NCI-H2081 treated with DMSO at 0.1 percent for 48 hours (cell line): ENCODE measurements around the gene COX5A.
"Not testable (repeated sequence)": the region's sequence is repeated elsewhere in the genome, so short reads cannot be mapped to it uniquely, and the experiment has no call there.

Experiments used
- DNase-seq: peaks from one replicate; lab custom pipeline; 2025; lab: John Stamatoyannopoulos, UW

Gene COX5A

GRCh38 chr15:74955796-74956647 is 18.1 kb upstream of the COX5A start:
- no peak for DNase-seq

- DNase-seq: no peak
Measured at GRCh38 chr15:74955017-74955416, 17.1 kb upstream of the COX5A start.

GRCh38 chr15:74954515-74954914 is 16.6 kb upstream of the COX5A start:
- DNase-seq: no peak

GRCh38 chr15:74951006-74951405 is 13.1 kb upstream of the COX5A start:
- no peak for DNase-seq

- DNase-seq: no peak
Measured at GRCh38 chr15:74950078-74950908, 12.4 kb upstream of the COX5A start.

- DNase-seq: no peak
Measured at GRCh38 chr15:74937272-74937589, 642 bp downstream of the COX5A start.

GRCh38 chr15:74935193-74935592 is 2.7 kb downstream of the COX5A start:
- not testable (repeated sequence) for DNase-seq

GRCh38 chr15:74933573-74933972 is 4.3 kb downstream of the COX5A start:
- no peak for DNase-seq

GRCh38 chr15:74928771-74929198 is 9.1 kb downstream of the COX5A start:
- no peak for DNase-seq

GRCh38 chr15:74924525-74924924 is 13.3 kb downstream of the COX5A start:
- no peak for DNase-seq

GRCh38 chr15:74920456-74920855 is 17.4 kb downstream of the COX5A start:
- no peak for DNase-seq

- no peak for DNase-seq
Measured at GRCh38 chr15:74917676-74918075, 20.2 kb downstream of the COX5A start.

- not testable (repeated sequence) for DNase-seq
Measured at GRCh38 chr15:74913799-74914198, 24.1 kb downstream of the COX5A start.

GRCh38 chr15:74913041-74913440 is 24.8 kb downstream of the COX5A start:
- no peak for DNase-seq

GRCh38 chr15:74908635-74909034 is 29.2 kb downstream of the COX5A start:
- DNase-seq: no peak

GRCh38 chr15:74907163-74907870 is 30.6 kb downstream of the COX5A start:
- DNase-seq: no peak

- DNase-seq: peak; percentile 30
Measured at GRCh38 chr15:74906450-74907162, 31.3 kb downstream of the COX5A start, which contains the start of gene FAM219B. Gene FAM219B, minus strand, starts transcription at chr15:74906851. Its CDS starts 51 bp downstream, at chr15:74906800.

- DNase-seq: no peak
Measured at GRCh38 chr15:74906067-74906449, 31.8 kb downstream of the COX5A start.

- DNase-seq: no peak
Measured at GRCh38 chr15:74904190-74904805, 33.6 kb downstream of the COX5A start.

GRCh38 chr15:74903676-74904075 is 34.2 kb downstream of the COX5A start:
- DNase-seq: no peak
